ENCODE results near the gene CDH13.

CDH13 gene

DNA sequence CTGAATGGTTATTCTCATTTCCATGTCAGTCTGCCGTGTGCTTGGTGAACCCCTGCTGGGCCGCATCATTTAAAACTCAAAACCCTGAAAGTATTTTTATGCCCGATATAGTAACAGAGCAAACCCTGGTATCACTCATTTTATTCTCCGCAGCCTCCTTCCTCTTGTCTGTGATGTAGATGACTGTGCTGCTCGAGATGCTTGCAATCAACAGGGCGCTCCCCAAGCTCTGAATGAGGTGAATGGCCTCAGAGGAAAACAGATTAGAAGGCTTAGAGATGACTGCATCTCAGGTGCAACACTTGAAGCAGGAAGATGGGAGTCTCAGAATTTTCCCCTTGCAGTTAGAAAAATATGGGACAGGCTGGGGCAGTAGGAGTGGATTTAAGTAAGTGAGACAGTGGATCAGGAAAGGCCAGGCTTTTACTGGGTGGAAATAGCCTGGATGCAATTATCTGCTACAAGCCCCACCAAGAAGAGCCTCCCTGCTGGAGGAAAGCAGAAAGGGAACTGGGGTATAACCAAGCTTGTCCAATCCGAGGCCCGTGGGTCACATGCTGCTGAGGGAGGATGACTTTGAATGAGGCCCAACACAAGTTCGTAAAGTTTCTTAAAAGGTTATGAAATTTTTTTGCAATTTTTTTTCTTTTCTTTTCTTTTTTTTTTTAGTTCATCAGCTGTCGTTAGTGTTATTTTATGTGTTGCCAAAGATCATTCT lies 166.9 kb downstream of the CDH13 start:
- DNase-seq: no peak

GRCh38 chr16:82796047-82796446 lies 169.3 kb downstream of the CDH13 start:
- DNase-seq: no peak

DNA sequence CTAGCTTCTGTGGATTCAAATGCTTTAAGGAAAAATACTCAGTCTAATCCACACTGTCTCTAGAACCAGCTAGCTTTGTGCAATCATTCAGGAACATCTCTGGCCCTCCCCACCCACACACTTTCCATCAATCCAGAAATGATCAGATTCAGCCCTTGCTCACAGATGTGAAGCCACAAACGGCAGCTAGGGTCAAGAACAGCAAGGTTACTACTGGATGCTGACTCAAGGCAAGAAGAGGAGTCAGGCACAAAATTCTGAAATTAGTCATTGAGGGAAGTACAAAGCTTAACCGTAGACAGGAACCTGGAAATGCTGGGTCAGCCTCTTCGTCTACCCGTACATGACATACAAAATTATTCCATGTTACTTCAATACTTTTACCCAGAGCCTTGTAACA lies 174.6 kb downstream of the CDH13 start:
- DNase-seq: no peak

GRCh38 chr16:82805866-82806265 lies 179.1 kb downstream of the CDH13 start:
- DNase-seq: no peak

- DNase-seq: no peak
These were observed 180.5 kb downstream of the CDH13 start for GRCh38 chr16:82807311-82807710.

- DNase-seq: no peak
These were observed 181.3 kb downstream of the CDH13 start for GRCh38 chr16:82808036-82808435.

DNA sequence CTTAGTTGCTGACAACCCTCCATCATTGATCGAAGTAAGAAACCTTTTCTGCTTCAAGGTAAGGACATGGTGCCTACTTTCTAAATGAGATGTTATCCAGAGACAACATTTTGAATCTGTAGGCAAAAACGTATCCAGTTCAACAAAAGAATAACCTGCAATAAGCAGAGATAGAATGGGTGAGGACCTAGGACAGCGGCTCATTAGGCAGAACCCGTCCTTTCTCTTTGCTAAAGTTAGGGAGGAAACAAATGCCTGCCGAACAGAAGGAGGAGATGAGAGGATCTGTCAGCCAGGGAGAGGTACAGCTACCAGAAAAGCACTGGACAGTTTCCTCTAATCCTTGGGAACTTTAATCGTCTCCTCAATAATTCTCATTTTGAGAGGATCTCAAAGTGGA lies 183.3 kb downstream of the CDH13 start:
- DNase-seq: no peak

GRCh38 chr16:82814059-82814458 lies 187.3 kb downstream of the CDH13 start:
- no peak for DNase-seq

GRCh38 chr16:82819286-82819685 lies 192.5 kb downstream of the CDH13 start:
- no peak for DNase-seq

- DNase-seq: no peak
These were observed 194.1 kb downstream of the CDH13 start for GRCh38 chr16:82820855-82821254.

DNA sequence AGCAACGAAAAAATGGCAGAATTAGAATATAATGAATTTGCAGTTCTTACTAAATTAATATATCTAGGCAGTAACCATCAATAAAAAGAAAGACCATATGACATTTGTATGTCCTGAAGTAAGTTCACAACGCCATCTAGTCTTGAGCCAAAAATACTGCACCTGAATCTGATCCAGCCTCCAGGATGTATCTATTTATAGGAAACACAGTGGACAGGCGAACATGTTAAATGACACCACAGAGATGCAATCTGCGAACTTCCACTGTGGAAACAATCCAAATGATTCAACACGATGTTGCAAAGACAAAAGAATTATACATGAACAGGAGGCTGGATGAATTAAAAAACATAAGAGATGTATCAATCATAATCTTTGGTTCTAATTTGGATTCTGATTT lies 197.6 kb downstream of the CDH13 start:
- no peak for DNase-seq

DNA sequence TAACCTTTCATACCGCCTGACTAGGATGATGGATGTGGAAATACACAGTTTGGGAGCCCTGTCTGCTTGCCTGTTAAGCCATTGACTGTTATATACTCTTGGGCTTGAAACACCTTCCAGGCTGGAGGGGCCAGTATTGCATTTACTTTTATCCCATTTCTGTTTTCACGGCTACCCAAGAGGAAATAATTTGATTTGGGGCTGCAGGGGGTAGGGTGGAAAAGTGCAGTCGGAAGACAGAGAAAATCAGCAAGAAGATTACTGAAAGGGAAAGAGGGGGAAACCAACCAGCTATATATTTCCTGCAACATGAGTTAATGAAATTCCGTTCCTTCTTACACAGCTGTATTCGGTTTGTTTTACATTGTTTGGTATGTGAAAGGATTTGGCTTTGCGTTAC lies 202.5 kb downstream of the CDH13 start:
- no peak for DNase-seq

GRCh38 chr16:82830944-82831343 lies 204.2 kb downstream of the CDH13 start:
- DNase-seq: no peak

DNA sequence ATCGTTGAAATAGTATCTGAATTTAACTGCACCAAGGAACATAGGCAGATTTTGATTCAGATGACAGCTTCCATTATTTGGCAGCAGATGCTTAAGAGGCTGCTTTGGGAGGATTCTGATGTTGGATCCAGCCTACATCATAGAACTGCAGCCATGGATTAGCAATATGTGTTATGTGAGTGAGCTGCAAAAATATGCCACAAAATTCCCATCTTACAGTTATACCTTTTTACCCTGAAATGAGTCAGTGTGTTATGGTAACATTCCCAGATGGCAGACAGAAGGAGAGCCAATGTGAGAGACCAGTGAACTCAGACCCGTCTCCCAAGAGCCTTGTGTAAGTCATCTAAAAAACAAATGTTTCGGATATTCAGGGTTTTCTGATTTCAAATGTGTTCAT lies 206.1 kb downstream of the CDH13 start:
- no peak for DNase-seq

- peak; percentile 10 for DNase-seq
These were observed 206.7 kb downstream of the CDH13 start for GRCh38 chr16:82833378-82833993.

DNA sequence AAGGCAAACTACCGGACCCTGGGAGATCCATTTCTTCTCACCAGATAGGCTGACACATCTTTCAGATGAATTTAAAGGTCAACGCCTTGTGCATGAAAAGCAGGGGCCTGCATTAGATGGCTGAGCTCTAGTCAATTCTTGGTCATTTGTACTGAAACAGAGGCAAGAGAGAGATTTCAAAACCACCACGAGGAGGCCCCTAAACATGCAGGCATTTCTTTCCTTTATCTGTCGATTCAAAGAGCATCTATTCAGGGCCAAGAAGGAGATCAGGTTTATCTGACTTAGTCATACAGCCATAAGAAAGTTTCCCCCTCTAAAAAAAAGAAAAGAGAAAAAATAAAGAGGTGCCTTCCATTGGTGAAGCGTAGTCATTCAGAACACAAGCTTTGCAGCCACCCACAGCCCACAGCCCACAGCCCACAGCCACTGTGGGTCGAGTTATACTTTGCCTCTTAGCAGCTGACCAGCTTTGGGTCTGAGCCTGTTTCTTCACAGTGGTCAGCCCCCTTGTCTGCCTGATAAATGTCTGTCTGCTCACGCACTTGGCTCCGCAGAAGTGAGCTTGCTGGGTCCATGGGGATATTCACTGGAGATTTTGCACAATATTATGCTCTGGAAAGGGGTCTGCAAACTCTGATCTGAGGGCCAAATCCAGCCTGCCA lies 207.5 kb downstream of the CDH13 start:
- no peak for DNase-seq

DNA sequence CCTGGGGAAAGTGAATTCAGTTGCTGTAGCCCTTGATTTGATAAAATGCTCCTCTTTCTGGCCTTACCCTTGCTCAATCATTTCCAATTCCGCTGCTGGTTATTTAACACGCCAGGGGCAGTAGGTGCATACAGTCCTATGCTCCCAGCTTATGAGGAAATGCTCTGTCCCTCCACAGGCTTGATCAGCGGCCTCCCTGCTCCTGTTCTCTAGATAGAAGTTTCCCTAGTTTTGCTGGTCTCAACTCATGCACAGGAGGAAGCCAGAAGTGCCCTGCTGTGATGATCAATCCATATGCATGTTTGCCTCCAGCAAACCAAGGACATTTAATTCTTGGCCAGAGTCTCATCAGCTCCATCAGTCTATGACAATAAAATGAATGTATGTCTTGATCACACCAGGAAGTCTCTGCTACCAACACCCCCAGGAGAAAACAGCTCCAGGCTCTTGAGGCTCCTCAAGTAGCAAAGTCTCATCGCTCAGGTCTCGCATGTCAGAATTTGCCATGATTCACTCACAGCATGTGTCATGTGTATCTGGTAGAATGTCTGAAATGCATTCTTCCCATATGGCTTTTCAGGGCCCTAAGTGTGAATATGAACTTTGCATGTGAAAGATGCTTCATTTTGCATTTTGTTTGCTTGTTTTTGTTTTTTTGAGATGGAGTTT lies 208.9 kb downstream of the CDH13 start:
- no peak for DNase-seq

DNA sequence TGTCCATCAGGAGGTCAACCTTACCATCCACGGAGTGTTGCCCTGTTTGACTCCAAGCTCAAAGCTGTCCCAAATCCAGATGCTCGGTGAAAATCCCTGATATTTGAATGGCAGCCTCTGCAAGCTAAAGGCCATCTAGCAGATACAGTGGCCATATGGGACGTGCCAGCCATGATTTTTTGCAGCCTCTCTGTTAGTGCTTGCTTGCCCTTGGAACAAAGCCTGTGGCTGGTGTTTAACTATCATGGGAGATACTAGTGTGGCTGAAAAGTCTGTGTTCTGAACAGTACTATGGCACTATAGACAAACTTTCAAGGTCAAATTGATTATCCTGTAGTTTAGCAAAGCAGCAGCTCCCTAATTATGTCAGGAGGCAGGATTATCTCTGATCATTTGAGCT lies 214.3 kb downstream of the CDH13 start:
- no peak for DNase-seq

DNA sequence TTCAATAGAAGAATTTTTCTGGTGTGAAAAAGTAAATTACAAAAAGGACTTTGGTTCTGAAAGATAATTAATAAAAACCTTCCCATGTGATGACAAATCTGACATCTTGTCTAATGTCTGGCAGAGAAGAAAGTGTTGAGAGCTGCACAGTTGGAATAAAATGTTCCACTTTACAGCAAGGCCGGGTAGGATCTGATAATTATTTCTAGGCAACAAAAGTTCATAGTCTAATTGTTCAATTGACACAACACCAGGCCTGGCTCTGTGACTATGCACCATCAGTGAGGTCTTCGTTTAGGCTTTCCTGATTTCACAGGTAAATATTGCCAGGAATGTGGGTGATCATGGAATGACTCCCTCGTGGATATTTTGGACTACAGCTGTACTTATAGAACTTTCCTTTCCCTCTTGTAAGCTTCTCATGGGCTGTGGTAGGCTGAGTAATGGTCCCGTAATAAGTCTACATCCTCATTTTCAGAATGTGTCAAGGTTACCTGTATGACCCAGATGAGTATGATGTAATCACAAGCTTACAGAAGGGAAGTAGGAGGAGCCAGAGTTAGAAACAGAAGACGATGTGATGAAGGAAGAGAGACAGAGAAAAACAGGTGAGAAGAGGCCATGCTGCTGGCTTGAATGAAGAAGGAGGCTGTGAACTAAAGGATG lies 217.0 kb downstream of the CDH13 start:
- DNase-seq: no peak

DNA sequence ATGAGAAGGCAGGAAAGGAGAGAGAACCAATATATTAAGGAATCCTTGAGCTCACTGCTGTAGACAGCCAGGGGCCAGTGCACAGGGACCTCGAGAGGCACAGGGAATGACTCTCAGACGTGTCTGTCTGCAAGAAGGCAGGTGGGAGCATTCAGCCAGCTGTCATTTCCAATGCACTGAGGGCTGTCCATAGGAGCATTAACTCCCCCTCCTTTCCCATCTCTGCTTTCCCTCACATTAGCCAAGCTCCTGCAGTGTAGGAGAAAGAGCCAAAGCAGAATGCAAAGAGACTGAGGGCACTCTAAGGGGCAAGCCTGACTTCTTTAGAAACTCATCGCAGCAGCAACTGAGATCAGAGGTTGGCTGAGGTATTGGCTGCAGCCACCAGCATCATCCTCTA lies 218.3 kb downstream of the CDH13 start:
- DNase-seq: no peak

DNA sequence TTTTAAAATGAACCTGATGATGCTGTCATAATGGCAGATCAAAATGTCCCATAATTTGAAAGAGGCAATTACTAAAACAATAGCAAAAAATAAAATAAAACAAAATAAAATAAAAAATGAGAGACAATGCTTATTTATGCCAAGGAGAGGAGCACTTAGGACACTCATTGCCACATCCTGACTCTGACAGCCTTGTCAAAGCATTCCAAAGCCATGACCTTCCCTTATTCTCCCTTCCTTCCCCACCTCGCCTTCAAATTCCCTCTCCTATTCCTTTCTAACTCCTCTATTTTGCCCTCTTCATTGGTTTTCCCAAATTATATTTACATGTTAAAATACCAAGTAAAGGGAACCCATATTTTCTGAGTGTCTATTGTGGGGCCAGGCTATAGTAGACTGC lies 220.0 kb downstream of the CDH13 start:
- no peak for DNase-seq

- no peak for DNase-seq
These were observed 221.2 kb downstream of the CDH13 start for GRCh38 chr16:82848013-82848412.

GRCh38 chr16:82852388-82853008 lies 225.7 kb downstream of the CDH13 start:
- no peak for DNase-seq
